ENCODE results near the gene CATSPER1. TPM values are rescaled to one million over a fixed set of nuclear protein-coding genes. Genes with fewer than 3 reads are reported as not detected.

Gene CATSPER1
- total RNA-seq, 1 donor = 1.0 TPM

DNA sequence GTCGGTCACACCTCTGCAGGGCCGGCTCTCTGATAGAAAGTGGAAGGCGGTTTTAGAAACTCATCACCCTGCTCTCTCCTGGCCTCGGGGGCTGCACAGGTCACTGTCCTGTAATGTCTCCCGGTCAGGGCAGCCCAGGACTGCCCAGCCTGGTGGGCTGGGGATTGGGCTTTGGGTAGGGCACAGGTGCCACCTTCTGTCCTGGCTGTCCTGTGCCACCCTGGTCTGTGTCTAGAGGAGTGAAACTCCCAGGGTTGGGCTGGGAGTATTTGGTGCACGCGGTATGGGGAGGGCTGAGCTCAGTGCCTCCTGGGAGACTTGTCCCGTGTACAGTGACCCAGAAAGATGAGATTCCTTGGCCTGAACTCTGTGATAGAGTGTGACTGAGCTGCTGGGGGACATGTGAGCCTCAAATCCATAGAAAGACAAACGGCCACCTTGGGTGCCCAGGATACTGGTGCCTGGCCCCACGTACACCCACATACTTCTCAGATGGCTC is 47.0 kb downstream of the CATSPER1 start:
- Histone ChIP-seq H3K4me1 (ENCODE audit: insufficient read depth, low read length) (no peaks in the 10 kb centered on the region), H3K27me3 (ENCODE audit: insufficient read depth, low read length) (no peaks in the 10 kb centered on the region), H3K4me3 (ENCODE audit: low read length) (no peak overlapping the region), H3K9me3 (ENCODE audit: low read depth, low read length) (no peaks in the 10 kb centered on the region)

DNA sequence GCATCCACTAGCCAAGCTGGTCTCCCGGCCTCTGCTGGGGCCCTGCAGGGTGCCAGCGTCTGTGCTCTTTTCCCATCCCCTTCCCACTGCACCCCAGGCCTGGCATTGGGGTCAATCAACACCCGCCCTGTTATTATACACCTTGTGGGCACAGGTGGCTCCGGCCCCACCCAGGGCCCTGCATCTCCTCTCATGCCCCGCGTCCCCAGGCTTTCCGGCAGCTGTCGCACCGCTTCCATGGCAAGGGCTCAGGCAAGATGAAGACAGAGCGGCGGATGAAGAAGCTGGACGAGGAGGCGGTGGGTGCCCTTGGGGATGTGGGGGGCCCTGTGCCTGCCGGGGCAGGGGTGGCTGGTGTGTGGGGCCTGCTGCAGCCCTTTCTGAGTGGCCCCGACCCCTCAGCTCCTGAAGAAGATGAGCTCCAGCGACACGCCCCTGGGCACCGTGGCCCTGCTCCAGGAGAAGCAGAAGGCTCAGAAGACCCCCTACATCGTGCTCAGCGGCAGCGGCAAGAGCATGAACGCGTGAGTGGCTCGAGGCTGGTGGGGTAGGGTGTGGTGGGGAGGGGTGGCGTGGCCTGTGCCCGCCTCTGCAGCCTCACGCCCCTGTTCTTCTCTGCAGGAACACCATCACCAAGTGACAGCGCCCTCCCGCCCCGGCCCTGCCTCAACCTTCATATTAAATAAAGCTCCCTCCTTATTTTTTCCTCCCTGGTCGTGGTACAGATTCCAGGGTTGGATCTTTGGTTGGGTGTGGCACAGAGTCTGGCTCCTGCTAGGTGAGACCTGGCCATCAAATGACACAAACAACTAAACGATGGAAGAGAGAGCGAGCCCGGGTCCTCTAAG is 47.7 kb downstream of the CATSPER1 start:
- Histone ChIP-seq H3K27me3 (ENCODE audit: insufficient read depth, low read length) (no peaks in the 10 kb centered on the region), H3K4me1 (ENCODE audit: insufficient read depth, low read length) (no peaks in the 10 kb centered on the region), H3K4me3 (ENCODE audit: low read length) (no peak overlapping the region), H3K9me3 (ENCODE audit: low read depth, low read length) (no peaks in the 10 kb centered on the region)

DNA sequence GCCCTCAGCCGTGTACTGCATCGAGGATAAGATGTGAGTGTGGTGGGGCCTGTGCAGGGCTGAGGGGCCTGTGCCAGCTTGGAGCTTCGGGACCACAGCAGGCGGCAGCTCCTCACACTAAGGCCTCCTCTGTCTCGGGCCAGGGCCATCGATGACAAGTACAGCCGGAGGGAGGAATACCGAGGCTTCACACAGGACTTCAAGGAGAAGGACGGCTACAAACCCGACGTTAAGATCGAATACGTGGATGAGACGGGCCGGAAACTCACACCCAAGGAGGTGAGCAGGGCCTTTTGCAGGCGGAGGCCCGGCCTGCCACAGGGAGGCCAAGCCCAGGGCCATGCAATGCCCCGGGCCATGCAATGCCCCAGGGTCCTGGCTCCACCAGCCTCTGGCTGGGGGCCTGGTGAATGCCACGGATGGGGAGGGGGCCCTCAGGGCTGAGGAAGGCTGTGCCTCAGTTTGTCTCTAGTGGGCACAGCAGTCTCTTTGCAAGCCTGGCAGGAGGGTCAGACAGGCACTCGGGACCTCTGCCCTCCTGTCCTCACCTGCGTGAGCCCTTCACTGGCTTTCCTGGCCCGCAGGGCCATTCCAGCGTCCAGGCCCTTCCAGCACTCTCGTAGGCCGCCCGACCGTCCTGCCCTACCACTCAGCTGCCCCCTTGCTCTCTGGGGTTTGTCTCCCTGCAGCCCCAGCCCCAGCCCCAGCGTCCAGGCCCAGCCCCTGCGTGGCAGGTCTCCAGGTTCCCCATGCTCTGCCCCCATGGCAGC is 48.5 kb downstream of the CATSPER1 start:
- no peaks in the 10 kb centered on the region for H3K27me3 ChIP-seq (ENCODE audit: insufficient read depth, low read length)

DNA sequence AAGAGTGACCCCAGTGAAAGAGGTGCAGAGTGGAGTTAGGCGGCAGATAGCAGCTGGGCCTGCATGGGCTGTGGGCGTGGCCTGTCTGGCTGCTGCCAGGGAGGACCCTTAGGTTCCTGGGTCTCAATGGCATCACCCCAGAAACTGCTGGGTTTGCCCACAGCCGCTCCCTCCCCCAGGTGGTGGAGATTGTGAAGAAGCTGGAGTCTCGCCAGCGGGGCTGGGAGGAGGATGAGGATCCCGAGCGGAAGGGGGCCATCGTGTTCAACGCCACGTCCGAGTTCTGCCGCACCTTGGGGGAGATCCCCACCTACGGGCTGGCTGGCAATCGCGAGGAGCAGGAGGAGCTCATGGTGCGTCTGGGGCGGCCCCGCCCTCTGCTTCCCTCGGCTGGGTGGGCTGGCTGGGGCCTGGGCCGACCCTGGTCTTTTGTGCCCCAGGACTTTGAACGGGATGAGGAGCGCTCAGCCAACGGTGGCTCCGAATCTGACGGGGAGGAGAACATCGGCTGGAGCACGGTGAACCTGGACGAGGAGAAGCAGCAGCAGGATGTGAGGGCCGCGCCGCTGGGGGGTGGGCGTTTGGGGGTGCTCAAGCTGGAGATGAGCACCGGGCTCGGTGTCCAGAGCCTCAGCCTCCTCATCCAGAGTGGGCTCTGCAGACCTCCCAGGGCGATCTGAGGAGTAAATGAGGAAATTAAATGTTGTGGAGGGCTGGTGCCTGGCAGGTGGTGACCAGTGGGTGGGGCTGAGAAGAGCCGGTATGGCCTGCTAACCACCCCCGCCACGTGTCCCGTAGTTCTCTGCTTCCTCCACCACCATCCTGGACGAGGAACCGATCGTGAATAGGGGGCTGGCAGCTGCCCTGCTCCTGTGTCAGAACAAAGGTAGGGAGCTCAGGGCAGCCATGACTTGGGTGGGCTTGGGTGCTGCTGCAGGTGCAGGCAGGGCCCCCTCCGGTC is 49.8 kb downstream of the CATSPER1 start:
- Histone ChIP-seq H3K27me3 (ENCODE audit: insufficient read depth, low read length) (no peaks in the 10 kb centered on the region), H3K4me3 (ENCODE audit: low read length) (no peak overlapping the region), H3K4me1 (ENCODE audit: insufficient read depth, low read length) (no peaks in the 10 kb centered on the region), H3K9me3 (ENCODE audit: low read depth, low read length) (no peaks in the 10 kb centered on the region)

More for the DNA sequence above, 48.5 kb downstream of the CATSPER1 start:
- Histone ChIP-seq H3K4me1 (ENCODE audit: insufficient read depth, low read length) (no peaks in the 10 kb centered on the region), H3K4me3 (ENCODE audit: low read length) (no peak overlapping the region), H3K9me3 (ENCODE audit: low read depth, low read length) (no peaks in the 10 kb centered on the region)

DNA sequence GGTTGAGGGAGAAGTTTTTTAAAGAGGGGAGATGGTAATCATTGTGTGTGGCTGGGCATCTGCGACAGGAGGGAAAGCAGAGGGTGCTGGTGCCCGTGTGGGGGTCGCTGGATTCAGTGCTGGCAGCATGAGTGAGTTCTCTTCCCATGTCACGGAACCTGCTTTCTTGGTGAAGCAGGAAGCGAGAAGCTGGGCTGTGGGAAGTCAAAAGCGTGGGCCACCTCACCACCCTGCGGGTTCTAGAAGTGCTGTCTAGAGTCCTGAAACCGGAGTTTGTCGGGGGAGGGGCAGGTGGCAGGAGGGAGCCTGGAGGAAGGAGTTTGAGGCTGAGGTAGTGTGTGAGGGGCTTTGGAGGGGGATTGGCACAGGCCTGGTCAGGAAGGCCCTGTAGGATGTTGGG is 50.5 kb downstream of the CATSPER1 start:
- no peaks in the 10 kb centered on the region for H3K9me3 ChIP-seq (ENCODE audit: low read depth, low read length)
- no peak overlapping the region for H3K4me3 ChIP-seq (ENCODE audit: low read length)
- no peaks in the 10 kb centered on the region for H3K4me1 ChIP-seq (ENCODE audit: insufficient read depth, low read length)
- no peaks in the 10 kb centered on the region for H3K27me3 ChIP-seq (ENCODE audit: insufficient read depth, low read length)

DNA sequence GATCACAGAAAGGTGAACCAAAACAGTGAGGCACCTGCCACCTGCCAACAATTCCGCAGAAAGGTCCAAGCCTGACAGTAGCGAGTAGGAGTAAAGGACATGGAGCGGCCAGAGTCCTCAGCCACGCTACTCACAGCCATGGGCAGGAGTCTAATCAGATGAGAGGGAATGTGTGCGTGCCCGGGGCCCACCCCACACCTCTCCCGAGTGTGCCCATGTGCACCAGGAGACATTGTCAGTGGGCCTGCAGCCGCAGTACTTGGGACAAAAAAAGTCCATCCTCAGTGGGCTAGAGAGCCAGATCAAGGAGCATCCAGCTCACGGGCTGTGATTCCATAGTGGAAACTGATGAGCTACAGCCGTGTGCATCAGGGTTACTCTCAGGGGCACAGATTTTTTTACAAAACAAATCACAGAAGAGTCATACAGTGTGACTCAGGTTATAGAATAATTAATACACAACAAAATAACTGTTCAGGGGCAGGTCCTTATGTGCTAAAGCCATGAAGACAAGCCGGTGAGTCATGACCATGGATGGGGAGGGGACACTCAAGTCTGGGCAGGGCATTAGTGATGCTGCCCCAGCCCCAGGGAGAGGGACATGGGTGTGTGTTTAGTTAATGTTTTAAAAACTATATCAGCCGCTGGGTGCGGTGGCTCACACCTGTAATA is 52.7 kb downstream of the CATSPER1 start:
- no peaks in the 10 kb centered on the region for H3K9me3 ChIP-seq (ENCODE audit: low read depth, low read length)
- peaks cover 18% of the 10 kb centered on the region for H3K4me1 ChIP-seq (ENCODE audit: insufficient read depth, low read length)
- H3K4me3 ChIP-seq (ENCODE audit: low read length) = no peak overlapping the region
- H3K27me3 ChIP-seq (ENCODE audit: insufficient read depth, low read length) = no peaks in the 10 kb centered on the region

DNA sequence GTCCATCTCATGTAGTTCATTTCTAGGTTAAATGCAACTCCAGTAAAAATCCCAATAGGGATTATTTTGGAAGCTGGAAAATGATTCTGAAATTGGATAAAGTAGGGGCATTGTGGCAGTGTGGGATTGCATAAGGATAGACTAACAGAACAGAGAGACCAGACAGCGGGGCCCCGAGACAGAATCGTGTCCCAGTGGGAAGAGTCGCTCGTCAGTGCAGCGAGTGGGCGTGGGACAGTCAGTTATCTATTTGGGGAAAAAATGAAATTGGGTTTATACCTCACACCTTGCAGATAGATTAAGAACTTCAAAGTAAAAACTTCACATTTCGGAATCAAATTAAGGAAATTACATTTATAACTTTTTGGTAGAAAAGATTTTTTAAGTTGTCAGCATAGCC is 54.2 kb downstream of the CATSPER1 start:
- Histone ChIP-seq H3K4me3 (ENCODE audit: low read length) (no peak overlapping the region), H3K27me3 (ENCODE audit: insufficient read depth, low read length) (no peaks in the 10 kb centered on the region), H3K4me1 (ENCODE audit: insufficient read depth, low read length) (peaks cover 19% of the 10 kb centered on the region), H3K9me3 (ENCODE audit: low read depth, low read length) (no peaks in the 10 kb centered on the region)

DNA sequence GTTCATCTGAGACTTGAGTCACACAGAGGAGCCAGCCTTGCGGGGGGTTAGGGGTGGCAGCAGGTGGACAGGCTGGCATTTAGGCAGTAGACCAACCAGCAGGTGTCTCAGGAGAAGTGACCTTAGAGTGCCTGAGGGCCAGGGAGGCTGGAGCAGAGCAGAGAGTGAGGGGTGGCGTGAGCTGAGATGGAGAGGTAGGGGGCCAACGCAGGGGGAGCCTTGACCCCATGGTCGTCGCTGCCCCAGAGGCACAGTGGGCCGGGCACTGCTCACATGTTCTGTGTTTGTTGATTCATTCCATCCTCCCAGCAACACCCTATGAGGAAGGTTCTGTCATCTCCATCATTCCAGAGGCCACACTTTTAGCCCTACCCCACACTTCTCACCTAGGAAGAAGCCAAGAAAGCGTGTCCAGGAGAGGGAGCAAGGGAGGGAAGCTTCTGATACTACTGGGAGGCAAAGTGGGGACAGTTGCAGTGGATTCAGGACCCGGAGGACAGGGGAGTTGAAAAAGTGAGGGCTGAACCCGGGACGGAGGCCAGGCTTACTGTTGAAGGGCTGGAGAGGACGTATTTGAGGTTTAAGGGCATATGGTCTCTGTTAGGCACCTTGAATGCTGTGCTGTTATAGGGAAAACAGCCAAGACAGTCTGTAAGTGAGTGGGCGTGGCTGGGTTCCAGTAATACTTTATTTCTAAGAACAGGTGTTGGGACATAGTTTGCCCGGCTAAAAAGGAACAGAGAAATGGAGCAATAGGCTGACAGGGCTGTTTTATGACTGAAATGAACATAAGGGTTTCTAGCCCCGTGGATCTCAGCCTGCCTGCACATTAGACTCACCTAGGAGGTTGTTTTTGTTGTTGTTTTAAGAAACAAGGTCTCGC is 57.4 kb downstream of the CATSPER1 start:
- peaks cover 27% of the 10 kb centered on the region for H3K4me1 ChIP-seq (ENCODE audit: insufficient read depth, low read length)
- no peak overlapping the region for H3K4me3 ChIP-seq (ENCODE audit: low read length)
- no peaks in the 10 kb centered on the region for H3K9me3 ChIP-seq (ENCODE audit: low read depth, low read length)
- no peaks in the 10 kb centered on the region for H3K27me3 ChIP-seq (ENCODE audit: insufficient read depth, low read length)

DNA sequence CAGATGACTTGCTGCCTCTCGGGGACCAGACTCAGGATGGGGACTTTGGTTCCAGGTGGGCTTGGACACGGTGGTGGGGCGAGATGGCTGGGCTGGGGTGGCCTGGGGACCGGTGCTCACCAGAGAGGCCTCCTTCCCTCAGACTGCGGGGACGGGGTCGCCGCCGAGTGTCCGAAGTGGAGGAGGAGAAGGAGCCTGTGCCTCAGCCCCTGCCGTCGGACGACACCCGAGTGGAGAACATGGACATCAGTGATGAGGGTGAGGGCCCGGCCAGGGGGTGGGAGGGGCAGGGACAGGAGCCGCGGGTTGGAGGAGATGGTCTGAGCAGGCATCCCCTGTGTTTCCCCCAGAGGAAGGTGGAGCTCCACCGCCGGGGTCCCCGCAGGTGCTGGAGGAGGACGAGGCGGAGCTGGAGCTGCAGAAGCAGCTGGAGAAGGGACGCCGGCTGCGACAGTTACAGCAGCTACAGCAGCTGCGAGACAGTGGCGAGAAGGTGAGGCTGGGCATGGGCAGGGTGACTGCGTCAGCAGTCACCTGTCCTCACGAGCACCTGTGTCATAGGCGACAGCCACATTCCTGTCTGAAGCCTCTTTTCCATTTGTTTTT is 58.8 kb downstream of the CATSPER1 start:
- peaks cover 41% of the 10 kb centered on the region for H3K4me1 ChIP-seq (ENCODE audit: insufficient read depth, low read length)
- no peak overlapping the region for H3K4me3 ChIP-seq (ENCODE audit: low read length)
- no peaks in the 10 kb centered on the region for H3K9me3 ChIP-seq (ENCODE audit: low read depth, low read length)
- H3K27me3 ChIP-seq (ENCODE audit: insufficient read depth, low read length) = no peaks in the 10 kb centered on the region

Other genes starting within 250 kb of the CATSPER1 start
- gene AP5B1, start 245.5 kb downstream of the CATSPER1 start, total RNA-seq = 26.7 TPM
- not detected for gene OVOL1, start 239.4 kb downstream of the CATSPER1 start, total RNA-seq
- gene SNX32, start 192.5 kb downstream of the CATSPER1 start, total RNA-seq = not detected
- gene CFL1, start 168.3 kb downstream of the CATSPER1 start, total RNA-seq = 731 TPM
- gene MUS81, start 166.0 kb downstream of the CATSPER1 start, total RNA-seq = 17.3 TPM
- gene EFEMP2, start 153.7 kb downstream of the CATSPER1 start, total RNA-seq = 1.3 TPM
- gene CTSW, start 146.6 kb downstream of the CATSPER1 start, total RNA-seq = 130 TPM
- 40.3 TPM for gene FIBP, start 138.0 kb downstream of the CATSPER1 start, total RNA-seq
- gene CCDC85B, start 135.8 kb downstream of the CATSPER1 start, total RNA-seq = 22.5 TPM
- gene FOSL1, start 126.1 kb downstream of the CATSPER1 start, total RNA-seq = 4.0 TPM
- 7.6 TPM for gene C11orf68, start 107.4 kb downstream of the CATSPER1 start, total RNA-seq
- gene DRAP1, start 107.1 kb downstream of the CATSPER1 start, total RNA-seq = 65.6 TPM
- 0.10 TPM for gene TSGA10IP, start 81.0 kb downstream of the CATSPER1 start, total RNA-seq
- 41.6 TPM for gene SART1, start 64.7 kb downstream of the CATSPER1 start, total RNA-seq
- 83.2 TPM for gene EIF1AD, start 24.3 kb downstream of the CATSPER1 start, total RNA-seq
- 7.6 TPM for gene BANF1, start 24.0 kb downstream of the CATSPER1 start, total RNA-seq
- gene CST6, start 14.5 kb downstream of the CATSPER1 start, total RNA-seq = not detected
- gene GAL3ST3, start 22.7 kb upstream of the CATSPER1 start, total RNA-seq = not detected
- 135 TPM for gene SF3B2, start 25.9 kb upstream of the CATSPER1 start, total RNA-seq
- 66.7 TPM for gene PACS1, start 43.8 kb upstream of the CATSPER1 start, total RNA-seq
- 11.2 TPM for gene KLC2, start 231.2 kb upstream of the CATSPER1 start, total RNA-seq
- 40.5 TPM for gene RAB1B, start 242.2 kb upstream of the CATSPER1 start, total RNA-seq